GM13977 (cell line): Measurements from ENCODE around the gene CENATAC.

Experiments
- DNase-seq: peaks from one replicate; pipeline ENCODE4 v3.0.0; 2012; ENCODE audit warnings: low spot score
- in situ Hi-C: fragments of 300-500 bp; cut with MboI; formaldehyde crosslinking; loops from one replicate; pipeline ENCODE4 v1.12.0; 2022; ENCODE audit warnings: low sequenced_read_pairs, low pct_unique_long_range_greater_than_20kb, mixed read lengths, inconsistent platforms; ENCODE audit not compliant: unreplicated experiment
- TF ChIP-seq, protein P1 (sequence below): IDR thresholded peaks from 2 replicates; pipeline ENCODE4 v1.5.1; 2012; ENCODE audit warnings: mild to moderate bottlenecking, control low read depth; ENCODE audit not compliant: insufficient read depth; ENCODE audit errors: extremely low read depth, missing control alignments

Gene CENATAC

DNA sequence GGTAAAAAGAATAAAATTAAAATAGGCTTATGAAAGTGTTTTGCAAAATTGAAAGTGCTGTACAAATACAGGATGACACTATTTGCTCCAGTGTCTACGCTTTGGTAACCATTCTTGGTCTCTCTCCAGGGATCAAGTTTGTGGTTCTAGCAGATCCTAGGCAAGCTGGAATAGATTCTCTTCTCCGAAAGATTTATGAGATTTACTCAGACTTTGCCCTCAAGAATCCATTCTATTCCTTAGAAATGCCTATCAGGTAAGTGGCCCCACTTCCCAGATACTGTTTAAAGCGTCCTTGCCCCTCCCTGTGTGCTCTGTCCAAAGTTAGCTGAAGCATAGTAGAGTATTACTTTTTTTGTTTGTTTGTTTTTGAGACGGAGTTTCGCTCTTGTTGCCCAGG lies 23.7 kb downstream of the CENATAC start:
- in situ Hi-C loops = no loop called here
- TF ChIP-seq, protein P1, sequence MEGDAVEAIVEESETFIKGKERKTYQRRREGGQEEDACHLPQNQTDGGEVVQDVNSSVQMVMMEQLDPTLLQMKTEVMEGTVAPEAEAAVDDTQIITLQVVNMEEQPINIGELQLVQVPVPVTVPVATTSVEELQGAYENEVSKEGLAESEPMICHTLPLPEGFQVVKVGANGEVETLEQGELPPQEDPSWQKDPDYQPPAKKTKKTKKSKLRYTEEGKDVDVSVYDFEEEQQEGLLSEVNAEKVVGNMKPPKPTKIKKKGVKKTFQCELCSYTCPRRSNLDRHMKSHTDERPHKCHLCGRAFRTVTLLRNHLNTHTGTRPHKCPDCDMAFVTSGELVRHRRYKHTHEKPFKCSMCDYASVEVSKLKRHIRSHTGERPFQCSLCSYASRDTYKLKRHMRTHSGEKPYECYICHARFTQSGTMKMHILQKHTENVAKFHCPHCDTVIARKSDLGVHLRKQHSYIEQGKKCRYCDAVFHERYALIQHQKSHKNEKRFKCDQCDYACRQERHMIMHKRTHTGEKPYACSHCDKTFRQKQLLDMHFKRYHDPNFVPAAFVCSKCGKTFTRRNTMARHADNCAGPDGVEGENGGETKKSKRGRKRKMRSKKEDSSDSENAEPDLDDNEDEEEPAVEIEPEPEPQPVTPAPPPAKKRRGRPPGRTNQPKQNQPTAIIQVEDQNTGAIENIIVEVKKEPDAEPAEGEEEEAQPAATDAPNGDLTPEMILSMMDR = no peak
- DNase-seq = no peak

DNA sequence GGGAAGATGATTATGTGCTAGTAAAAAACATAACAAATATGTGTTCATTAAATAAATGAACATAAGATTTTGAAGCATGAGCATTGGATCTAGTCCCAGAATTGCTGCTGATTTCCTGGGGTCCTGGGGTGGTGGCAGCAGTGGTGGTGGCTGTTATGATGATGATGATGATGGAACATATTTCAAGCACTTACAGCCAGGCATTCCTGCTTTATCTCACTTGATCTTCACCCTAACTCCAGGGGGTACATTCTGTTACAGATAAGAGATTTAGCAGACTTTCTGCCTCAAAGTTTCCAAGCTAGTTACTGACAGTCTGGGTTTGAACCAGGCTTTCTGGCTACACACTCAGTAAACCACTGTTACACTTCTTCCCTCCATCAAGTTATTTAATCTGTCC lies 25.8 kb downstream of the CENATAC start:
- TF ChIP-seq, protein P1 = no peak
- in situ Hi-C loops = no loop called here
- DNase-seq = peak; percentile 2

DNA sequence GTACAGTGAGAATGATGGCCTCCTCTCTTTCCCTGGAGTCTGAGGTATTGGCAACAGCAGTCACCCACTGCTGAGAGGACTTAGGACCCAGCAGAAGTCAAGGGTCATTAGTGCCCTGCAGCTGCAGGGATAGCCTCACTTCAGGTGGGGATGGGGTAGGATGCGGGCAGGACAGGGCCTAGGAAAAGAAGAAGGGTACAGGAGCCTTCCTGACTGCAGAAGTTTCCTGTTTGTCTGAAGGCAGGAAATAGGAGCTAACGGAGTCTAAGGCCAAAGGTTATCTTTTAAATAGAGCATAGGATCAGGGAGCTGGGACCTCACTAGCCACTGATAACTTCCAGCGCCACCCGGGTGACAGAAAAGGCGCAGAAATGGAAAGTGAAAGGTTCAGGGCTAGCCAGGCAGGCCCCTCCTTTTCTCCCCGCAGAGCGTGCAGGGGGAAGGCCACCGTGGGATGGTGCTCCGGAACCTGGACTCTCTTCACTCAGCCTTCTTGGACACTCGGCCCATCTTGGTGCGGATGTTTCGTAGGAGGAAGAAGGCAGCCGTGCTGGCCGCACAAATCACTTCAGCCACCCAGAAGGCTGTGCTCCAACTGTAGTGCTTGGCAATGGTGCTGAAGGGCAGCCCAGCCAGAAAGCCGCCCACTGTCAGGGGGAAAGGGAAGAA lies 26.6 kb downstream of the CENATAC start:
- no peak for DNase-seq
- TF ChIP-seq, protein P1 = no peak
- in situ Hi-C loops = no loop called here

DNA sequence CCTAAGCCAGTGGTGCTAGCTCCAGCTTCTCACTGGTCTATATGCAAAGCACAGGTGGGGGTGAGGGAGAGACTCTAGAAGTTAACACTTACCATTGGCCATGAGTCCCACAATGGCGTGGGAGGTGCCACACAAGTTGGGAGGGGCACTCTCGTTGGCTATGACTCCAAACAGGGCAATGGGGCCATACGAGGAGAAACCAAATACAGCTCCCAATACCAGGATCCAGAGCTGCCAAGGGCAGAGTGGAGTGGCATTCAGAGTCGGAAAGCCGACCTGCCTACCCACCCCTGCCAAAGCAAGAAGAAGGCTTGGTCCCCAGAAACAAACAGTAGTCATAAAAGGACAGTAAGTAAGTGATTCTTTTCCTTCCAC lies 27.1 kb downstream of the CENATAC start:
- no peak for DNase-seq
- TF ChIP-seq, protein P1 = no peak
- in situ Hi-C loops = no loop called here

DNA sequence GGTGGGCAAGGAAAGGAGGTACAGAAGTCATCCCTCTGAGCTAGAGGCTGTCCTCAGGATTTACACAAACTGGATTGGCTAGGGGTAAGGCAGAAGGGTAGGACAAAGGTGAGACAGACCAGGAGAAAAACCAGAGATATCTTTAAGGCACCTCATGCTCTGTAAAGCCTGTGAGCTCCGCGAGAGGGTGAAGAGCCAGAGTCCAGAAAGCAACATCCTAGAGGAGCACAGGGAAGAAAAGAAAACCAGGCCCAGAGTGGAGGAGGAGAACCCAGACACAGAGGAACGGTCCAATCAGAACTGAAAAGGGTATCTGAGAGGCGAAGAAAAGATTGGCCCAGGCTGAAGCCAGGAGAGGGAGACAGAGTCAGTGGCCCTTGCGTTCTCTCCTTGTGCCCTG lies 27.6 kb downstream of the CENATAC start:
- TF ChIP-seq, protein P1 = no peak
- in situ Hi-C loops = no loop called here
- DNase-seq = no peak

DNA sequence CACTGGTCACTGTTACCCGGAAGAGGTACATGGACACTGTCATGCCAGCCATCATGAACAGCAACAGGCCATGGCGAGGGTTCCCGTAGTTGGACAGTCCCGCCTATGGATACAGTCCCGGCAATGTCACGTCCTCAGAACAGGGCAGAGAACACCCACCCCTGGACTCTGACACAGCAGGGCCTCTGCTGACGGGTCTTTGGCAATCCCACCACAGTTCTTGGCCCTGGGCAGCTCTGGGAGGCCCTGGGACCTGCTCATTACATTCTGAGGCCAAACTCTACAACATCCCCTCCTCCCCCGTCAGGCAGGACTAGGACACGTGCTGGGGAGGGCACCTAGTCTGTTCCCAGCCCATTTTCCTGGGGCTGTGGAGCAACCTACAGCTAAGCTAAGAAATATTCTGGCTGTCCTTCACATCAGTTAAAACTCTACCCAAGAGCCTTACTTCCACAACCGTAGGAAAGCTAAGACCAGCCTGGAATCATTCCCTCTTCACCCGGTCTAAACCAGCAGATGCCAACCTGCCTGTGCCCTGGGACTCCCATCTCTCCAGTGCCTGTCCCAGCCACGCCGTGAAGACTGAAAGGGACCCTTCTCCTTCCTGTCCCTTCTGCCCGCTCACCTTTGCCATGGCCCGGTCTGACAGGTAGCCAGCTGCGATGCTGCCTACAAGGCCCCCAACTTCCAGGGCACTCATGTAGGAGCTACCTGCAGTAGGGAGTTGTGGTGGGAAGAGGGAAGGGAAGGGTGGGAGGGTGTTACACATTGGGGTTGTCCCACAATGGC lies 28.2 kb downstream of the CENATAC start:
- in situ Hi-C loops = no loop called here
- TF ChIP-seq, protein P1 = no peak
- no peak for DNase-seq
